Adrenal gland (tissue), 12 donors: ENCODE results near the gene FRS2. TPM values are rescaled to one million over a fixed set of nuclear protein-coding genes. Genes with fewer than 3 reads are reported as not detected.

Experiments used
- DNase-seq, 7 donors: peaks; one replicate each; pipeline ENCODE4 v3.0.0-alpha.2; 2019 to 2020
- H3K27ac ChIP-seq, 5 donors: fragments of 200-600 bp; sonication (generic) in 4 of 5; 1 replicate in 3 of 5; 2 replicates in 2 of 5; pipeline versions ENCODE4 v1.5.1 to v1.8.0; 2016 to 2020; ENCODE audit warnings: mild to moderate bottlenecking in 1 of 5
- H3K27me3 ChIP-seq: fragments of 200-600 bp; 2 replicates; pipeline ENCODE4 v1.8.0; 2021
- H3K36me3 ChIP-seq, 2 donors: fragments of 200-600 bp; replicated peaks in 1 of 2; 1 replicate in 1 of 2; 2 replicates in 1 of 2; pipeline versions ENCODE4 v1.5.1 to v1.8.0; 2018 to 2022
- H3K4me1 ChIP-seq, 2 donors: fragments of 200-600 bp; replicated peaks in 1 of 2; 1 replicate in 1 of 2; 2 replicates in 1 of 2; pipeline versions ENCODE4 v1.5.1 to v1.8.0; 2018 to 2021
- H3K4me3 ChIP-seq, 4 donors: fragments of 200-600 bp; sonication (generic) in 3 of 4; one replicate each; pipeline ENCODE4 v1.5.1; 2016 to 2018
- H3K9me3 ChIP-seq, 3 donors: fragments of 200-600 bp; sonication (generic) in 1 of 3; replicated peaks in 1 of 3; 1 replicate in 2 of 3; 2 replicates in 1 of 3; pipeline versions ENCODE4 v1.5.1 to v1.8.0; 2016 to 2021
- POLR2A ChIP-seq, 2 donors: fragments of 450-650 bp; IDR thresholded peaks; one replicate each; pipeline ENCODE4 v1.6.1; 2017; ENCODE audit warnings: antibody characterized with exemption in 2 of 2, mild to moderate bottlenecking in 2 of 2, moderate library complexity in 1 of 2
- WGBS, 4 donors: extraction: QIAGEN DNeasy Blood & Tissue Kit in 2 of 4; methylation state at CpG; one replicate each; pipeline versions ENCODE4 v1.1.5 to v1.1.7; 2013 to 2017; 5-methylcytosine and 5-hydroxymethylcytosine counted together
- intact Hi-C, 2 donors: fragments of 100-400 bp; cut with DNase I; formaldehyde crosslinking; loops; one replicate each; pipeline versions ENCODE4 v1.14.1 to v1.15.0; 2022 to 2023
- polyA plus RNA-seq, 3 donors: library from polyadenylated mRNA; stranded (reverse); fragments of 200-250 nt in 2 of 3; fragments of 350-450 nt in 1 of 3; fragmentation: Illumina TruSeq in 1 of 3; extraction: RNeasy Lipid Tissue Mini Kit (QIAGEN cat#74804) in 1 of 3; gene quantifications; one replicate each; pipeline ENCODE4 v1.2.3, GENCODE V29; 2013 to 2014
- total RNA-seq, 9 donors: library from RNA; depleted of rRNA in 4 of 9; stranded (reverse); fragments of >200 nt in 4 of 9; fragments of 120-200 nt in 1 of 9; fragmentation: NEBNext Ultra II Directional in 1 of 9; extraction: Animal tissue kit (Norgen Biotek cat#: 25700) in 1 of 9; gene quantifications; one replicate each; pipeline versions ENCODE4 v1.1.0 to v1.2.4, GENCODE V29; 2013 to 2023
- TF ChIP-seq, protein P1 (sequence below), 6 experiments: fragments of 450-650 bp in 4 of 6; fragments of 200-600 bp in 2 of 6; sonication (generic) in 1 of 6; IDR thresholded peaks; 1 replicate in 5 of 6; 2 replicates in 1 of 6; pipeline versions ENCODE4 v1.5.1 to v1.8.0; 2016 to 2021; ENCODE audit warnings: antibody characterized with exemption in 6 of 6, mild to moderate bottlenecking in 2 of 6, moderate library complexity in 1 of 6
- donor health status: healthy with polysubstance abuse.
- donor health status: Bipolar disorder and iron deficiency.
- donor health status: DM: yes; HTN: yes; CAD: no.
- donor health status: DM: no; HTN: no; CAD: no.
- donor health status: DM: no; HTN: no; CAD: no.
- donor health status: DM: yes; HTN: yes; CAD: no.

FRS2 gene
- total and polyA plus RNA-seq, 12 donors = 4.8 to 86.1 (median 45.1) TPM

DNA sequence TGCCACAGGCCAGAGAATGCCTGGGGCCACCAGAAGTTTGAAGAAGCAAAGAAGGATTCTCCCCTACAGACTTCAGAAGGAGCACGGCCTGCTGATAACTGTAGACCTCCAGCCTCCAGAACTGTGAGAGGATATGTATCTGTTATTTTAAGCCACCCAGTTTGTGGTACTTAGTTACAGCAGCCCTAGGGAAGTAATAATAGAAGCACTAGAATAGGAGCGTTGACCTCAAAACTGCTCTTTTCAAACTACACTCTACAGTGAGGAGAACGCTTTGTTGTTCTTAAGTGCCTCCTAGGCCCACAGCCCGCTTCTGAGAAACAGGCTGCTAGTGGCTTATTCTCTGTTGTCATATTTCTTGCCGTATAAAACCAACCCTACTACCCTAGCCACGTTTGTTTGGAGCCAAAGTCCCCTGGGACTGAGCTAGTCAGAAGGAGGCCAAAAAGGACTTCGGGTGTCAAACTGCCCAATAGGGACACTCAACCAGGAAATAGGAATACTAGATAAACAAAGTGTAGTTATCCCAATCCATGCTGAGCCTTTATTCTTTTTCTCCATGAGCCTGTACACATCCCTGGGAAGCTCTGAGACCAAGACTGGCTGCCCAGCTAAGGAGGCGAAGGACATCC, 38.5 kb upstream of the FRS2 start:
- H3K4me3 ChIP-seq = no peak overlapping the region
- TF ChIP-seq, protein P1, sequence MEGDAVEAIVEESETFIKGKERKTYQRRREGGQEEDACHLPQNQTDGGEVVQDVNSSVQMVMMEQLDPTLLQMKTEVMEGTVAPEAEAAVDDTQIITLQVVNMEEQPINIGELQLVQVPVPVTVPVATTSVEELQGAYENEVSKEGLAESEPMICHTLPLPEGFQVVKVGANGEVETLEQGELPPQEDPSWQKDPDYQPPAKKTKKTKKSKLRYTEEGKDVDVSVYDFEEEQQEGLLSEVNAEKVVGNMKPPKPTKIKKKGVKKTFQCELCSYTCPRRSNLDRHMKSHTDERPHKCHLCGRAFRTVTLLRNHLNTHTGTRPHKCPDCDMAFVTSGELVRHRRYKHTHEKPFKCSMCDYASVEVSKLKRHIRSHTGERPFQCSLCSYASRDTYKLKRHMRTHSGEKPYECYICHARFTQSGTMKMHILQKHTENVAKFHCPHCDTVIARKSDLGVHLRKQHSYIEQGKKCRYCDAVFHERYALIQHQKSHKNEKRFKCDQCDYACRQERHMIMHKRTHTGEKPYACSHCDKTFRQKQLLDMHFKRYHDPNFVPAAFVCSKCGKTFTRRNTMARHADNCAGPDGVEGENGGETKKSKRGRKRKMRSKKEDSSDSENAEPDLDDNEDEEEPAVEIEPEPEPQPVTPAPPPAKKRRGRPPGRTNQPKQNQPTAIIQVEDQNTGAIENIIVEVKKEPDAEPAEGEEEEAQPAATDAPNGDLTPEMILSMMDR (IDR thresholded peaks at IDR 0.05) = no peak
- TF ChIP-seq POLR2A (IDR thresholded peaks at IDR 0.05) = no peak
- no peak overlapping the region for H3K27ac ChIP-seq
- H3K4me1 ChIP-seq = peaks cover 0 to 3% of the 10 kb centered on the region in 2 donors
- no peak for DNase-seq
- H3K9me3 ChIP-seq = no peaks in the 10 kb centered on the region
- intact Hi-C loops = no loop called here
- no peaks in the 10 kb centered on the region for H3K36me3 ChIP-seq
- H3K27me3 ChIP-seq = no peaks in the 10 kb centered on the region
- WGBS, 4 donors = 67 to 96% (median 82%) methylated on average over 8 of the region's 8 CpGs

DNA sequence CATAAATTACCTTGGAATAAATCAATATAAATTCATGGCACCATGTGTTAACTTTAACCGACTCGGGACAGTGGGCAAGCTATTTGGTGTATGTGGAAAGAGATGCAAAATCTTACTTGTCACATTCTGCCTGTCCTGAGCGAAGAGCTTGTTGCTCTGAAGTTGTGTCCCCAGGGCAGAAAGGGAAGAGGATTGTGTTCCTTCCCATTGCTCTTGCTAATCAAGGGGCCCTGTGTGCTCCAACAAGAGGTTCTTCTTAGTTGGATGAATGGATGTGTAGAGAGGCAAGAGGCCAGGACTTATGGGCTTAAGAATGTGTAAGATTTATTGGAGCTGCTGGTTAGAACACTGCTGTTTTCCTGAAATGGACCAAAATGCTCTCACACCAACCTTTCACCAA, 36.5 kb upstream of the FRS2 start:
- Histone ChIP-seq H3K27ac (no peak overlapping the region), H3K9me3 (no peaks in the 10 kb centered on the region), H3K4me1 (peaks cover 0 to 3% of the 10 kb centered on the region in 2 donors), H3K4me3 (no peak overlapping the region), H3K27me3 (no peaks in the 10 kb centered on the region), H3K36me3 (no peaks in the 10 kb centered on the region)
- no peak for DNase-seq
- WGBS, 4 donors = 88 to 93% (median 92%) methylated on average over 3 of the region's 3 CpGs
- intact Hi-C loops = no loop called here
- TF ChIP-seq, protein P1 (IDR thresholded peaks at IDR 0.05) = no peak
- no peak for TF ChIP-seq POLR2A (IDR thresholded peaks at IDR 0.05)

DNA sequence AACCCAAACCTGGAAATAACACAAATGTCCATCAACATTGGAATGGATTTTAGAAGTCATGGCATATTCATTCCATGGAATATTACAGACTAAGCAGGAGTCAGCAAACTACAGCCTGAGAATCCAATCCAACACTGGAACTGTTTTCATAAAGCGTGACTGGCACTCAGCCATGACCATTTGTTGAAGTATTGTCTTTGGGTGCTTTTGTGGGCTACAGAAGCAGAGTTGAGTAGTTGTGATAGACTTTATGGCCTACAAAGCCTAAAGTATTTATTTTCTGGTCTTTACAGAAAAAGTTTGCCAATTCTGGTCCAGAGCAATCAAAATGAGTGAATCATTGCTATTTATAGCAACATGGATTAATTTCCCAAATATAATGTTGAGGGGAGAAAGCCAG, 34.5 kb upstream of the FRS2 start:
- intact Hi-C loops = no loop called here
- WGBS, 4 donors = 52 to 89% (median 81%) methylated on average over 1 of the region's 1 CpG
- Histone ChIP-seq H3K36me3 (no peaks in the 10 kb centered on the region), H3K9me3 (no peaks in the 10 kb centered on the region), H3K27ac (no peak overlapping the region), H3K27me3 (no peaks in the 10 kb centered on the region), H3K4me3 (no peak overlapping the region), H3K4me1 (peaks cover 0 to 3% of the 10 kb centered on the region in 2 donors)
- TF ChIP-seq, protein P1 (IDR thresholded peaks at IDR 0.05) = no peak
- TF ChIP-seq POLR2A (IDR thresholded peaks at IDR 0.05) = no peak
- DNase-seq = no peak

DNA sequence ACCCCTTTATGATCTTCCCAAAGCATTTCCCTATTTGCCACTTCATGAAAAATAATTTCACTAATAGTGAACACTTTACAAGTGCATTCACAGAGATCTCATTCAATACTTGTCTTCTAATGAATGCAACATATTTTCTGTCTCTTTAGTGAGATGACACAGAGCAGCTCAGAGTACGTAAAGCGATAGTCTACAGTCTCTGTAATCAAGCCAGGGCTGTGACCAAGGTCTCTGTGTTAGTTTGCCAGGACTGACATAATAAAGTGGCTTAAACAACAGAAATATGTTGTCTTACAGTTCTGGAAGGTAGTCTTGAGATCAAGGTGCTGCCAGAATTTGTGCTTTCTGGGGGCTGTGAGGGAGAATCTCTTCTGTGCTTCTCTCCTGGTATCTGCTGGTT, 33.1 kb upstream of the FRS2 start:
- Histone ChIP-seq H3K9me3 (no peaks in the 10 kb centered on the region), H3K4me1 (peaks cover 0 to 3% of the 10 kb centered on the region in 2 donors), H3K27ac (no peak overlapping the region), H3K4me3 (no peak overlapping the region), H3K36me3 (no peaks in the 10 kb centered on the region), H3K27me3 (no peaks in the 10 kb centered on the region)
- peak in 5 of 7 donors; percentile 20 to 54 (median 29) for DNase-seq
- TF ChIP-seq POLR2A (IDR thresholded peaks at IDR 0.05) = no peak
- TF ChIP-seq, protein P1 (IDR thresholded peaks at IDR 0.05) = no peak
- intact Hi-C loops = no loop called here
- 29 to 53% (median 43%) methylated on average over 2 of the region's 2 CpGs for WGBS, 4 donors
